Testis (tissue), 2 donors: Measurements from ENCODE around the gene CLEC2L.

ENCODE experiments used
- POLR2A ChIP-seq: fragments of 450-650 bp; IDR thresholded peaks from one replicate; pipeline ENCODE4 v1.6.1; 2017; ENCODE audit warnings: antibody characterized with exemption, mild to moderate bottlenecking, moderate library complexity
- TF ChIP-seq, protein P1 (sequence below), 3 experiments: fragments of 450-650 bp in 2 of 3; fragments of 200-600 bp in 1 of 3; sonication (generic) in 1 of 3; IDR thresholded peaks; one replicate each; pipeline ENCODE4 v1.5.1; 2016 to 2019; ENCODE audit warnings: antibody characterized with exemption in 3 of 3, mild to moderate bottlenecking in 2 of 3, moderate library complexity in 1 of 3

GRCh38 chr7:139481364-139481763 lies 42.1 kb upstream of the CLEC2L start:
- TF ChIP-seq, protein P1, sequence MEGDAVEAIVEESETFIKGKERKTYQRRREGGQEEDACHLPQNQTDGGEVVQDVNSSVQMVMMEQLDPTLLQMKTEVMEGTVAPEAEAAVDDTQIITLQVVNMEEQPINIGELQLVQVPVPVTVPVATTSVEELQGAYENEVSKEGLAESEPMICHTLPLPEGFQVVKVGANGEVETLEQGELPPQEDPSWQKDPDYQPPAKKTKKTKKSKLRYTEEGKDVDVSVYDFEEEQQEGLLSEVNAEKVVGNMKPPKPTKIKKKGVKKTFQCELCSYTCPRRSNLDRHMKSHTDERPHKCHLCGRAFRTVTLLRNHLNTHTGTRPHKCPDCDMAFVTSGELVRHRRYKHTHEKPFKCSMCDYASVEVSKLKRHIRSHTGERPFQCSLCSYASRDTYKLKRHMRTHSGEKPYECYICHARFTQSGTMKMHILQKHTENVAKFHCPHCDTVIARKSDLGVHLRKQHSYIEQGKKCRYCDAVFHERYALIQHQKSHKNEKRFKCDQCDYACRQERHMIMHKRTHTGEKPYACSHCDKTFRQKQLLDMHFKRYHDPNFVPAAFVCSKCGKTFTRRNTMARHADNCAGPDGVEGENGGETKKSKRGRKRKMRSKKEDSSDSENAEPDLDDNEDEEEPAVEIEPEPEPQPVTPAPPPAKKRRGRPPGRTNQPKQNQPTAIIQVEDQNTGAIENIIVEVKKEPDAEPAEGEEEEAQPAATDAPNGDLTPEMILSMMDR (IDR thresholded peaks at IDR 0.05): no peak
- TF ChIP-seq POLR2A: no peak
